SK-N-SH (cell line): ENCODE results near the gene TNFRSF17. TPM values are rescaled to one million over a fixed set of nuclear protein-coding genes. Genes with fewer than 3 reads are reported as not detected.
"Not testable (repeated sequence)": the region's sequence is repeated elsewhere in the genome, so short reads cannot be mapped to it uniquely, and the experiment has no call there.

Source experiments
- CTCF ChIA-PET: fragments of 300-600, 350-600 bp; formaldehyde crosslinking; extraction: SDS; loops from one replicate; lab custom pipeline; 2021; lab: Yijun Ruan, JAX
- POLR2A ChIA-PET: fragments of 350-600 bp; sonication (Branson Sonifier 250); formaldehyde crosslinking; extraction: SDS; loops from one replicate; lab custom pipeline; 2020; ENCODE audit warnings: antibody characterized with exemption, inconsistent platforms; lab: Yijun Ruan, JAX
- DNase-seq: peaks from one replicate; pipeline ENCODE4 v3.0.0; 2012
- H2AFZ ChIP-seq: fragments of 200-600 bp; sonication (generic); 2 replicates; pipeline ENCODE4 v1.8.1; 2016; ENCODE audit warnings: antibody characterized with exemption, mild to moderate bottlenecking, low read depth
- H3F3A ChIP-seq: fragments of 200-600 bp; sonication (generic); replicated peaks from 2 replicates; pipeline ENCODE3; 2016; ENCODE audit warnings: antibody characterized with exemption, mild to moderate bottlenecking; ENCODE audit not compliant: insufficient read depth
- H3K27ac ChIP-seq, 2 experiments: fragments of 200-500 bp in 1 of 2; fragments of 200-600 bp in 1 of 2; sonication (Bioruptor generic) in 1 of 2; sonication (generic), shearing (Covaris generic) in 1 of 2; 2 replicates each; pipeline versions ENCODE4 v1.5.1 to v1.6.1; 2014 to 2016; ENCODE audit warnings: low read depth in 2 of 2, inconsistent platforms in 1 of 2, low read length in 1 of 2, mild to moderate bottlenecking in 1 of 2, mixed read lengths in 1 of 2
- H3K27me3 ChIP-seq: fragments of 200-600 bp; sonication (generic), shearing (Covaris generic); 2 replicates; pipeline ENCODE4 v1.6.1; 2016; ENCODE audit warnings: mixed run types; ENCODE audit not compliant: insufficient read depth
- H3K36me3 ChIP-seq, 2 experiments: fragments of 200-500 bp in 1 of 2; fragments of 200-600 bp in 1 of 2; sonication (Bioruptor generic) in 1 of 2; sonication (generic) in 1 of 2; replicated peaks in 1 of 2; 2 replicates each; pipeline versions ENCODE3 to v1.5.1; 2014 to 2016; ENCODE audit warnings: low read length in 1 of 2, mild to moderate bottlenecking in 1 of 2; ENCODE audit not compliant: insufficient read depth in 2 of 2, control insufficient read depth in 1 of 2
- H3K4me1 ChIP-seq, 2 experiments: fragments of 200-500 bp in 1 of 2; fragments of 200-600 bp in 1 of 2; sonication (Bioruptor generic) in 1 of 2; sonication (generic), shearing (Covaris generic) in 1 of 2; 2 replicates each; pipeline versions ENCODE4 v1.5.1 to v1.6.1; 2014 to 2016; ENCODE audit warnings: low read depth in 1 of 2, low read length in 1 of 2, mixed run types in 1 of 2; ENCODE audit not compliant: insufficient read depth in 2 of 2, control insufficient read depth in 1 of 2
- H3K4me2 ChIP-seq: fragments of 200-600 bp; sonication (generic), shearing (Covaris generic); 2 replicates; pipeline ENCODE4 v1.6.1; 2017; ENCODE audit warnings: mixed run types
- H3K4me3 ChIP-seq, 2 experiments: fragments of 200-500 bp in 1 of 2; fragments of 200-600 bp in 1 of 2; sonication (Bioruptor generic) in 1 of 2; sonication (generic), shearing (Covaris generic) in 1 of 2; 2 replicates each; pipeline versions ENCODE4 v1.5.1 to v1.8.1; 2014 to 2016; ENCODE audit warnings: low read depth in 2 of 2, inconsistent platforms in 1 of 2, low read length in 1 of 2, mild to moderate bottlenecking in 1 of 2, mixed read lengths in 1 of 2, moderate library complexity in 1 of 2
- H3K79me2 ChIP-seq: fragments of 200-600 bp; sonication (generic); 2 replicates; pipeline ENCODE4 v1.8.1; 2017; ENCODE audit warnings: mild to moderate bottlenecking; ENCODE audit not compliant: insufficient read depth
- H3K9ac ChIP-seq: fragments of 200-600 bp; sonication (generic); 2 replicates; pipeline ENCODE4 v1.6.1; 2017; ENCODE audit warnings: mixed run types
- H3K9me2 ChIP-seq: fragments of 200-600 bp; sonication (generic); 2 replicates; pipeline ENCODE4 v1.6.1; 2017; ENCODE audit warnings: mixed run types
- H3K9me3 ChIP-seq: fragments of 200-600 bp; sonication (generic); 2 replicates; pipeline ENCODE4 v1.6.1; 2017; ENCODE audit warnings: mixed run types, mild to moderate bottlenecking, moderate library complexity
- H4K20me1 ChIP-seq: fragments of 200-600 bp; sonication (generic); 2 replicates; pipeline ENCODE4 v1.6.1; 2017; ENCODE audit warnings: mild to moderate bottlenecking, mixed run types; ENCODE audit not compliant: insufficient read depth
- FOXM1 ChIP-seq: IDR thresholded peaks from 2 replicates; pipeline ENCODE4 v1.4.0; 2012; ENCODE audit warnings: low read depth, mild to moderate bottlenecking
- JUND ChIP-seq: IDR thresholded peaks from 2 replicates; pipeline ENCODE4 v1.4.0; 2012
- NFIC ChIP-seq: IDR thresholded peaks from 2 replicates; pipeline ENCODE4 v1.4.0; 2012; ENCODE audit warnings: borderline replicate concordance
- POLR2AphosphoS5 ChIP-seq: IDR thresholded peaks from 2 replicates; pipeline ENCODE4 v1.6.1; 2012; ENCODE audit warnings: low read depth, low read length
- RAD21 ChIP-seq: IDR thresholded peaks from 2 replicates; pipeline ENCODE4 v1.6.1; 2012; ENCODE audit warnings: mild to moderate bottlenecking, low read length
- SMC3 ChIP-seq: IDR thresholded peaks from 2 replicates; pipeline ENCODE4 v1.6.1; 2012; ENCODE audit warnings: low read depth, low read length, improper control_type of control experiment
- TEAD4 ChIP-seq: IDR thresholded peaks from 2 replicates; pipeline ENCODE4 v1.4.0; 2012; ENCODE audit warnings: mild to moderate bottlenecking, borderline replicate concordance; ENCODE audit not compliant: insufficient read depth
- USF1 ChIP-seq: IDR thresholded peaks from 2 replicates; pipeline ENCODE4 v1.4.0; 2012; ENCODE audit warnings: low read depth, borderline replicate concordance
- YY1 ChIP-seq: IDR thresholded peaks from 2 replicates; pipeline ENCODE4 v1.4.0; 2012; ENCODE audit warnings: low read depth, mild to moderate bottlenecking
- ZBTB33 ChIP-seq: IDR thresholded peaks from 2 replicates; pipeline ENCODE4 v1.4.0; 2012; ENCODE audit warnings: low read depth, borderline replicate concordance
- WGBS: methylation state at CpG from one replicate; pipeline ENCODE4 v1.1.6; 2017; ENCODE audit warnings: low lambda C conversion rate; 5-methylcytosine and 5-hydroxymethylcytosine counted together
- polyA plus RNA-seq, 3 experiments: library from polyadenylated mRNA; depleted of rRNA; stranded (reverse); fragments of >200 nt; gene quantifications; 2 replicates each; pipeline ENCODE4 v1.2.3, GENCODE V29; 2012
- TF ChIP-seq, protein P1 (sequence below): fragments of 150-350 bp; IDR thresholded peaks from 2 replicates; pipeline ENCODE4 v1.6.1; 2017; ENCODE audit warnings: antibody characterized with exemption, low read length, low read depth, borderline replicate concordance

TNFRSF17 gene
- polyA plus RNA-seq, 1 of the 3 experiments (the other 2 are of a cell fraction) = not detected

DNA sequence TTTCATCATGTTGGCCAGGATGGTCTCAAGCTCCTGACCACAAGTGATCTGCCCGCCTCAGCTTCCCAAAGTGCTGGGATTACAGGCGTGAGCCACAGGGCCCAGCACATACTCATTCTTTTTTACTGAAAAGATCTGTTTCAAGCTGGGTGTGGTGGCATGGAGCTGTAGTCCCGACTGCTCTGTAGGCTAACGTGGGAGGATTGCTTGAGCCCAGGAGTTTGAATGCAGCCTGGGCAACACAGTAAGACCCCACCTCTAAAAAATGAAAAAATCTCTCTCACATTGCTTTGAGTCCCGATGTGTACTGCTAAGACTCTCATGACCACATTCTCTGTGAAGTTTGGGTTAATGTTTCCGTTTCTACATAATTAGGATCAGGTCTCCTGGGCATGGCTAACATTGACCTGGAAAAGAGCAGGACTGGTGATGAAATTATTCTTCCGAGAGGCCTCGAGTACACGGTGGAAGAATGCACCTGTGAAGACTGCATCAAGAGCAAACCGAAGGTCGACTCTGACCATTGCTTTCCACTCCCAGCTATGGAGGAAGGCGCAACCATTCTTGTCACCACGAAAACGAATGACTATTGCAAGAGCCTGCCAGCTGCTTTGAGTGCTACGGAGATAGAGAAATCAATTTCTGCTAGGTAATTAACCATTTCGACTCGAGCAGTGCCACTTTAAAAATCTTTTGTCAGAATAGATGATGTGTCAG, 2.3 kb downstream of the TNFRSF17 start:
- H3K4me3 ChIP-seq = no peak overlapping the region
- TF ChIP-seq RAD21 = no peak
- no peak for TF ChIP-seq POLR2AphosphoS5
- no peak for TF ChIP-seq FOXM1
- no peak for TF ChIP-seq USF1
- no peak for TF ChIP-seq ZBTB33
- TF ChIP-seq NFIC = no peak
- TF ChIP-seq, protein P1, sequence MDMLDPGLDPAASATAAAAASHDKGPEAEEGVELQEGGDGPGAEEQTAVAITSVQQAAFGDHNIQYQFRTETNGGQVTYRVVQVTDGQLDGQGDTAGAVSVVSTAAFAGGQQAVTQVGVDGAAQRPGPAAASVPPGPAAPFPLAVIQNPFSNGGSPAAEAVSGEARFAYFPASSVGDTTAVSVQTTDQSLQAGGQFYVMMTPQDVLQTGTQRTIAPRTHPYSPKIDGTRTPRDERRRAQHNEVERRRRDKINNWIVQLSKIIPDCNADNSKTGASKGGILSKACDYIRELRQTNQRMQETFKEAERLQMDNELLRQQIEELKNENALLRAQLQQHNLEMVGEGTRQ = no peak
- TF ChIP-seq SMC3 = no peak
- no peak for TF ChIP-seq YY1
- TF ChIP-seq TEAD4 = no peak
- H3K4me2 ChIP-seq = no peak overlapping the region
- no peak for DNase-seq
- no peaks in the 10 kb centered on the region for H3K27me3 ChIP-seq
- H3K4me1 ChIP-seq = no peaks in the 10 kb centered on the region
- no peaks in the 10 kb centered on the region for H3K9me2 ChIP-seq
- no peaks in the 10 kb centered on the region for H3K79me2 ChIP-seq
- no peak overlapping the region for H2AFZ ChIP-seq
- H4K20me1 ChIP-seq = no peaks in the 10 kb centered on the region
- H3K27ac ChIP-seq = no peak overlapping the region
- no peak overlapping the region for H3K9ac ChIP-seq
- 76% methylated on average over 17 of the region's 17 CpGs for WGBS
- ChIA-PET CTCF (interaction anchor here (0.8 to 4.0 kb wide), 4 partner anchors 8 to 100 kb away, joined by 3 to 28 read pairs (median 12); partner anchors contain the start of gene SNX29), POLR2A (interaction anchor here (1.8 kb wide), 1 partner anchor 9 kb away, joined by 8 read pairs; the partner anchor contains the start of gene SNX29)
- H3F3A ChIP-seq = no peaks in the 10 kb centered on the region
- no peaks in the 10 kb centered on the region for H3K36me3 ChIP-seq
- H3K9me3 ChIP-seq = no peaks in the 10 kb centered on the region

GRCh38 chr16:11968577-11968976, 3.6 kb downstream of the TNFRSF17 start:
- no peak overlapping the region for H3K4me3 ChIP-seq
- no peaks in the 10 kb centered on the region for H3K9me2 ChIP-seq
- CTCF ChIA-PET = interaction anchor here (0.9 to 3.1 kb wide), 2 partner anchors 8 to 99 kb away, joined by 4 to 28 read pairs; partner anchors contain the start of gene SNX29
- no peak overlapping the region for H3K27ac ChIP-seq
- no peak for DNase-seq
- no peak overlapping the region for H3K9ac ChIP-seq
- H3K4me1 ChIP-seq = no peaks in the 10 kb centered on the region
- no peak for TF ChIP-seq JUND
- no peak for TF ChIP-seq NFIC
- TF ChIP-seq, all 33 proteins: peak for 0
- Histone ChIP-seq H4K20me1 (no peaks in the 10 kb centered on the region), H3K9me3 (no peaks in the 10 kb centered on the region), H2AFZ (no peak overlapping the region), H3K4me2 (no peak overlapping the region), H3K27me3 (no peaks in the 10 kb centered on the region), H3K79me2 (no peaks in the 10 kb centered on the region), H3F3A (peaks cover 4% of the 10 kb centered on the region), H3K36me3 (no peaks in the 10 kb centered on the region)
- WGBS = 76% methylated on average over 3 of the region's 3 CpGs
- POLR2A ChIA-PET = interaction anchor here (0.7 to 1.8 kb wide), 2 partner anchors 8 to 26 kb away, joined by 4 to 8 read pairs; partner anchors contain the start of gene SNX29

DNA sequence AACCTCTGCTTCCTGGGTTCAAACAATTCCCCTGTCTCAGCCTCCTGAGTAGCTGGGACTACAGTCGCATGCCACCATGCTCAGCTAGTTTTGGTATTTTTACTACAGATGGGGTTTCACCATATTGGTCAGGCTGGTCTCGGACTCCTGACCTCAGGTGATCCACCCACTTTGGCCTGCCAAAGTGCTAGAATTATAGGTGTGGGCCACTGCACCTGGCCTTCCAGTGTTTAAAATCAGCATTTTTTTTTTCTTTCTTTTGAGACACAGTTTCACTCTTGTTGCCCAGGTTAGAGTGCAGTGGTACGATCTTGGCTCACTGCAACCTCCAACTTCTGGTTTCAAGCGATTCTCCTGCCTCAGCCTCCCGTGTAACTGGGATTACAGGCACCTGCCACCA, 5.3 kb downstream of the TNFRSF17 start:
- H3K9me3 ChIP-seq, H3K9me2 ChIP-seq, H3K4me3 ChIP-seq, H3K27ac ChIP-seq, POLR2A ChIA-PET, H3F3A ChIP-seq, H3K9ac ChIP-seq, H3K27me3 ChIP-seq, H4K20me1 ChIP-seq, H3K36me3 ChIP-seq, H3K4me1 ChIP-seq, DNase-seq, H3K4me2 ChIP-seq, H3K79me2 ChIP-seq, H2AFZ ChIP-seq: not testable (repeated sequence)
- CTCF ChIA-PET = interaction anchor here (1.3 to 3.1 kb wide), 2 partner anchors 22 to 97 kb away, joined by 3 to 28 read pairs; no protein-coding TSS in a partner anchor
- WGBS = 97% methylated on average over 5 of the region's 5 CpGs
